ENCODE results near the gene PIP5K1B.

Gene PIP5K1B

GRCh38 chr9:68730570-68731235 is 25.7 kb downstream of the PIP5K1B start:
- no peak for TF ChIP-seq CTCF (conservative IDR thresholded peaks at IDR 0.05; ENCODE audit: low read depth)
- POLR2A ChIA-PET (ENCODE audit: low non-redundant PET): no interaction called here
- no peak for DNase-seq (ENCODE audit: low spot score)
- H3K27ac ChIP-seq: no peak overlapping the region
- CTCF ChIA-PET: interaction anchor here (0.5 kb wide), 1 partner anchor 179 kb away, joined by 4 read pairs; no protein-coding TSS in a partner anchor

- DNase-seq (ENCODE audit: low spot score): no peak
- ChIA-PET CTCF (no interaction called here), POLR2A (ENCODE audit: low non-redundant PET) (no interaction called here)
- no peak for TF ChIP-seq CTCF (conservative IDR thresholded peaks at IDR 0.05; ENCODE audit: low read depth)
- H3K27ac ChIP-seq: no peak overlapping the region
These were observed 26.8 kb downstream of the PIP5K1B start for GRCh38 chr9:68731857-68732256.

- H3K27ac ChIP-seq: no peak overlapping the region
- TF ChIP-seq CTCF (conservative IDR thresholded peaks at IDR 0.05; ENCODE audit: low read depth): no peak
- POLR2A ChIA-PET (ENCODE audit: low non-redundant PET): no interaction called here
- CTCF ChIA-PET: no interaction called here
- DNase-seq (ENCODE audit: low spot score): no peak
These were observed 27.5 kb downstream of the PIP5K1B start for GRCh38 chr9:68732405-68733020.

GRCh38 chr9:68733021-68733405 is 28.0 kb downstream of the PIP5K1B start:
- no peak overlapping the region for H3K27ac ChIP-seq
- no peak for DNase-seq (ENCODE audit: low spot score)
- CTCF ChIA-PET: no interaction called here
- POLR2A ChIA-PET (ENCODE audit: low non-redundant PET): no interaction called here
- TF ChIP-seq CTCF (conservative IDR thresholded peaks at IDR 0.05; ENCODE audit: low read depth): no peak

GRCh38 chr9:68738358-68738757 is 33.3 kb downstream of the PIP5K1B start:
- no peak overlapping the region for H3K27ac ChIP-seq
- POLR2A ChIA-PET (ENCODE audit: low non-redundant PET): no interaction called here
- TF ChIP-seq CTCF (conservative IDR thresholded peaks at IDR 0.05; ENCODE audit: low read depth): no peak
- no peak for DNase-seq (ENCODE audit: low spot score)
- CTCF ChIA-PET: no interaction called here

- ChIA-PET POLR2A (ENCODE audit: low non-redundant PET) (no interaction called here), CTCF (no interaction called here)
These were observed 34.7 kb downstream of the PIP5K1B start for GRCh38 chr9:68739621-68740174.

More at GRCh38 chr9:68739621-68740174, 34.7 kb downstream of the PIP5K1B start:
- no peak for TF ChIP-seq CTCF (conservative IDR thresholded peaks at IDR 0.05; ENCODE audit: low read depth)
- H3K27ac ChIP-seq: no peak overlapping the region
- no peak for DNase-seq (ENCODE audit: low spot score)

Measured in RWPE1 (cell line).